GM21529 (cell line): Measurements from ENCODE around the gene PCDHA13.
"Not testable (repeated sequence)": the region's sequence is repeated elsewhere in the genome, so short reads cannot be mapped to it uniquely, and the experiment has no call there.

Experiments
- ATAC-seq: cut with Tn5 transposase; IDR thresholded peaks from one replicate; pipeline ENCODE4 v1.9.1; 2021; ENCODE audit not compliant: unreplicated experiment

The PCDHA13 gene, protein sequence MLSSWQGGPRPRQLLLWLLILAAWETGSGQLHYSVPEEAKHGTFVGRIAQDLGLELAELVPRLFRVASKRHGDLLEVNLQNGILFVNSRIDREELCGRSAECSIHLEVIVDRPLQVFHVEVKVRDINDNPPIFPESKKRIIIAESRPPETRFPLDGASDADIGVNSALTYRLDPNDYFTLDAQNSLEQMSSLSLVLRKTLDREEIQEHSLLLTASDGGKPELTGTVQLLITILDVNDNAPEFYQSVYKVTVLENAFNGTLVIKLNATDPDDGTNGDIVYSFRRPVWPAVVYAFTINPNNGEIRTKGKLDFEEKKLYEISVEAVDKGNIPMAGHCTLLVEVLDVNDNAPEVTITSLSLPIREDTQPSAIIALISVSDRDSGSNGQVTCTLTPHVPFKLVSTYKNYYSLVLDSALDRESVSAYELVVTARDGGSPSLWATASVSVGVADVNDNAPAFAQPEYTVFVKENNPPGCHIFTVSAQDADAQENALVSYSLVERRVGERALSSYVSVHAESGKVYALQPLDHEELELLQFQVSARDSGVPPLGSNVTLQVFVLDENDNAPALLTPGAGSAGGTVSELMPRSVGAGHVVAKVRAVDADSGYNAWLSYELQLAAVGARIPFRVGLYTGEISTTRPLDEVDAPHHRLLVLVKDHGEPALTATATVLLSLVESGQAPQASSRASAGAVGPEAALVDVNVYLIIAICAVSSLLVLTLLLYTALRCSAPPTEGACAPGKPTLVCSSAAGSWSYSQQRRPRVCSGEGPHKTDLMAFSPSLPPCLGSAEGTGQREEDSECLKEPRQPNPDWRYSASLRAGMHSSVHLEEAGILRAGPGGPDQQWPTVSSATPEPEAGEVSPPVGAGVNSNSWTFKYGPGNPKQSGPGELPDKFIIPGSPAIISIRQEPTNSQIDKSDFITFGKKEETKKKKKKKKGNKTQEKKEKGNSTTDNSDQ

DNA sequence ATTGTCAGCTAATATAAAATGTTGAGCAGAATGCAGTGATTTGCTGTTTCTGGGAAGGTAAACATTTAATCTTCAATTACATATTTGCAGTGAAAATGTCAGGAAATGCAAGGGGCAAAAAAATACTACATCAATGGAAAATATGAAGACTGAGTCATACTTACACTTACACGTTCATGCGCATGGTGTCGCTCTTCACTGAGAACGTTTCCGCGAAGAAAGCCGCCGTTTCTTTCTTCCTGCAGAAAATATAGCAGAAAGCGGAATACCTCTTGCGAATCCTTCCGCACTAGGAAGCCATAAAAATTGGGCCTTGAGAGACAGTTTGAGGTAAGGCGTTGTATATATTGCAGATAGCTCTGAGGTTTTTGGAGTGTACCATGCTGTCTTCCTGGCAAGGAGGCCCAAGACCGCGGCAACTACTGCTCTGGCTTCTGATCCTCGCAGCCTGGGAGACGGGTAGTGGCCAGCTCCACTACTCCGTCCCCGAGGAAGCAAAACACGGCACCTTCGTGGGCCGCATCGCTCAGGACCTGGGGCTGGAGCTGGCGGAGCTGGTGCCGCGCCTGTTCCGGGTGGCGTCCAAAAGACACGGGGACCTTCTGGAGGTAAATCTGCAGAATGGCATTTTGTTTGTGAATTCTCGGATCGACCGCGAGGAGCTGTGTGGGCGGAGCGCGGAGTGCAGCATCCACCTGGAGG is at the start of gene PCDHA13:
Gene PCDHA13, plus strand, starts transcription at position 236 of the 702 bp plus-strand sequence. Its CDS starts 145 bp downstream, at position 381.
- no peak for ATAC-seq

DNA sequence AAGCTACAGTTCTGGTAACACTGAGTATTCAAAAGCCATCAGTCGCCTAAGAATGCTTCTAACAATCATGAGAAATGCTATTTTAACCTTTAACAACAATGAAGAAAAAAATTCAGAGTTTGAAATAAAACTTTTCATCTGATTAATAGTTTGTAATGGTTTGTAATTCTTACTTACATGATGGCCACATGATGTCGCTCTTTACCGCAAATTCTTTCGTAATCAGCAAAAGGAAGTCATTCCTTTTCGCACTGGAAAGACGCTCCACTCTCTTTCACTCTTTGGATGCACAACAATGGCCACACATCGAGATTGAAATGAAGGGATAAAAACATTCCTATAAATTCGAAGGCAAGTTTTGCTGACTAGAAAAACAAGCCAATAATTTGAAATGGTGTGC is 47.9 kb upstream of the PCDHA13 start, which contains the start of gene PCDHA7:
Gene PCDHA7, plus strand, starts transcription at position 277 of the 400 bp plus-strand sequence. Its CDS starts 115 bp downstream, at position 392.
- ATAC-seq = no peak

DNA sequence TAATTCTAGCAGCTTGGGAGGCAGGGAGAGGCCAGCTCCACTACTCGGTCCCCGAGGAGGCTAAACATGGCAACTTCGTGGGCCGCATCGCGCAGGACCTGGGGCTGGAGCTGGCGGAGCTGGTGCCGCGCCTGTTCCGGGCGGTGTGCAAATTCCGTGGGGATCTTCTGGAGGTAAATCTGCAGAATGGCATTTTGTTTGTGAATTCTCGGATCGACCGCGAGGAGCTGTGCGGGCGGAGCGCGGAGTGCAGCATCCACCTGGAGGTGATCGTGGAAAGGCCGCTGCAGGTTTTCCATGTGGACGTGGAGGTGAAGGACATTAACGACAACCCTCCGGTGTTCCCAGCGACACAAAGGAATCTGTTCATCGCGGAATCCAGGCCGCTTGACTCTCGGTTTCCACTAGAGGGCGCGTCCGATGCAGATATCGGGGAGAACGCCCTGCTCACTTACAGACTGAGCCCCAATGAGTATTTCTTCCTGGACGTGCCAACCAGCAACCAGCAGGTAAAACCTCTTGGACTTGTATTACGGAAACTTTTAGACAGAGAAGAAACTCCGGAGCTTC is 47.4 kb upstream of the PCDHA13 start:
- not testable (repeated sequence) for ATAC-seq

DNA sequence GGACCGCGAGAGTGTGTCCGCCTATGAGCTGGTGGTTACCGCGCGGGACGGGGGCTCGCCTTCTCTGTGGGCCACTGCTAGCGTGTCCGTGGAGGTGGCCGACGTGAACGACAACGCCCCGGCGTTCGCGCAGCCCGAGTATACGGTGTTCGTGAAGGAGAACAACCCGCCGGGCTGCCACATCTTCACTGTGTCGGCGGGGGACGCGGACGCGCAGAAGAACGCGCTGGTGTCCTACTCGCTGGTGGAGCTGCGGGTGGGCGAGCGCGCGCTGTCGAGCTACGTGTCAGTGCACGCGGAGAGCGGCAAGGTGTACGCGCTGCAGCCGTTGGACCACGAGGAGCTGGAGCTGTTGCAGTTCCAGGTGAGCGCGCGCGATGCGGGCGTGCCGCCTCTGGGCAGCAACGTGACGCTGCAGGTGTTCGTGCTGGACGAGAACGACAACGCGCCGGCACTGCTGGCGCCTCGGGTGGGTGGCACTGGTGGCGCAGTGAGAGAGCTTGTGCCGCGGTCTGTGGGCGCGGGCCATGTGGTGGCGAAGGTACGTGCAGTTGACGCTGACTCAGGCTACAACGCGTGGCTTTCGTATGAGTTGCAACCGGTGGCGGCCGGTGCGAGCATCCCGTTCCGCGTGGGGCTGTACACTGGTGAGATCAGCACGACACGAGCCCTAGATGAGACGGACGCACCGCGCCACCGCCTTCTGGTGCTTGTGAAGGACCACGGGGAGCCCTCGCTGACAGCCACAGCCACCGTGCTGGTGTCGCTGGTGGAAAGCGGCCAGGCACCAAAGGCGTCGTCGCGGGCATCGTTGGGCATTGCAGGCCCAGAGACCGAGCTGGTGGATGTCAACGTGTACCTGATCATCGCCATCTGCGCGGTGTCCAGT is 46.1 kb upstream of the PCDHA13 start:
- no peak for ATAC-seq

DNA sequence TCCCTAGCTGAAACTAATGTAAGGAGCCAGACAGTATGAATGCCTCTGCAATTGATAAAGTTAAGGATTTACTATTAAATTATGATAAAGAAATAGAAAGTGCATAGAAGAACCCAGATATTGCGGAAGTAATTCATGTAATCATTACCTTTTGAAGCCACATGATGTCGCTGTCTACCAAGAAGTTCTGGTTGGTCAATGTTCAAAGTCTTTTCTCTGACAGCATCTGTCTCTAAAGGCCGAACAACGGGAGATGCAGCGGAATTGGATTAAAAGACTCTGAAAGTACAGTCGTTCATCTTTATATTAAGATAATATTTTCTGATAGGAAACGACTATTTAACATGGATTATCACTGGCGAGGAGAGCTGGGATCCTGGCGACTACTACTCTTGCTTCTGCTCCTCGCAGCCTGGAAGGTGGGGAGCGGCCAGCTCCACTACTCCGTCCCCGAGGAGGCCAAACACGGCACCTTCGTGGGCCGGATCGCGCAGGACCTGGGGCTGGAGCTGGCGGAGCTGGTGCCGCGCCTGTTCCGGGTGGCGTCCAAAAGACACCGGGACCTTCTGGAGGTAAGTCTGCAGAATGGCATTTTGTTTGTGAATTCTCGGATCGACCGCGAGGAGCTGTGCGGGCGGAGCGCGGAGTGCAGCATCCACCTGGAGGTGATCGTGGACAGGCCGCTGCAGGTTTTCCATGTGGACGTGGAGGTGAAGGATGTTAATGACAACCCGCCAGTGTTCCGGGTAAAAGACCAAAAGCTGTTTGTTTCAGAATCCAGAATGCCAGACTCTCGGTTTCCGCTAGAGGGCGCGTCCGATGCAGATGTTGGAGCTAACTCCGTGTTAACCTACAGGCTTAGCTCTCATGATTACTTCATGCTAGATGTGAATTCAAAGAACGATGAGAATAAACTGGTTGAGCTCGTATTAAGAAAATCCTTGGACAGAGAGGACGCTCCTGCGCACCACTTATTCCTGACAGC is 40.7 kb upstream of the PCDHA13 start, which contains the start of gene PCDHA8:
Gene PCDHA8, plus strand, starts transcription at position 210 of the 985 bp plus-strand sequence. Its CDS starts 135 bp downstream, at position 345.
- ATAC-seq = no peak

DNA sequence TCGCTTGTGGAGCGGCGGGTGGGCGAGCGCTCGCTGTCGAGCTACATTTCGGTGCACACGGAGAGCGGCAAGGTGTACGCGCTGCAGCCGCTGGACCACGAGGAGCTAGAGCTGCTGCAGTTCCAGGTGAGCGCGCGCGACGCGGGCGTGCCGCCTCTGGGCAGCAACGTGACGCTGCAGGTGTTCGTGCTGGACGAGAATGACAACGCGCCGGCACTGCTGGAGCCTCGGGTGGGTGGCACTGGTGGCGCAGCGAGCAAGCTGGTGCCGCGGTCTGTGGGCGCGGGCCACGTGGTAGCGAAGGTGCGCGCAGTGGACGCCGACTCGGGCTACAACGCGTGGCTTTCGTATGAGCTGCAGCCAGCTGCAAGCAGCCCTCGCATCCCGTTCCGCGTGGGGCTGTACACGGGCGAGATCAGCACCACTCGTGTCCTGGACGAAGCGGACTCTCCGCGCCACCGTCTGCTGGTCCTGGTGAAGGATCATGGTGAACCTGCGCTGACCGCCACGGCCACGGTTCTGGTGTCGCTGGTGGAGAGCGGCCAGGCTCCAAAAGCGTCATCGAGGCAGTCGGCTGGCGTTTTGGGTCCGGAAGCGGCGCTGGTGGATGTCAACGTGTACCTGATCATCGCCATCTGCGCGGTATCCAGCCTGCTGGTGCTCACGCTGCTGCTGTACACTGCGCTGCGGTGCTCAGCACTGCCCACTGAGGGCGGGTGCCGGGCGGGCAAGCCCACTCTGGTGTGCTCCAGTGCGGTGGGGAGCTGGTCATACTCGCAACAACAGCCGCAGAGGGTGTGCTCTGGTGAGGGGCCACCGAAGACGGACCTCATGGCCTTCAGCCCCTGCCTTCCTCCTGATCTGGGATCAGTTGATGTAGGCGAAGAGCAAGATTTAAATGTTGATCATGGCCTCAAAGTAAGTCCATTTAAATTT is 38.9 kb upstream of the PCDHA13 start:
- no peak for ATAC-seq

DNA sequence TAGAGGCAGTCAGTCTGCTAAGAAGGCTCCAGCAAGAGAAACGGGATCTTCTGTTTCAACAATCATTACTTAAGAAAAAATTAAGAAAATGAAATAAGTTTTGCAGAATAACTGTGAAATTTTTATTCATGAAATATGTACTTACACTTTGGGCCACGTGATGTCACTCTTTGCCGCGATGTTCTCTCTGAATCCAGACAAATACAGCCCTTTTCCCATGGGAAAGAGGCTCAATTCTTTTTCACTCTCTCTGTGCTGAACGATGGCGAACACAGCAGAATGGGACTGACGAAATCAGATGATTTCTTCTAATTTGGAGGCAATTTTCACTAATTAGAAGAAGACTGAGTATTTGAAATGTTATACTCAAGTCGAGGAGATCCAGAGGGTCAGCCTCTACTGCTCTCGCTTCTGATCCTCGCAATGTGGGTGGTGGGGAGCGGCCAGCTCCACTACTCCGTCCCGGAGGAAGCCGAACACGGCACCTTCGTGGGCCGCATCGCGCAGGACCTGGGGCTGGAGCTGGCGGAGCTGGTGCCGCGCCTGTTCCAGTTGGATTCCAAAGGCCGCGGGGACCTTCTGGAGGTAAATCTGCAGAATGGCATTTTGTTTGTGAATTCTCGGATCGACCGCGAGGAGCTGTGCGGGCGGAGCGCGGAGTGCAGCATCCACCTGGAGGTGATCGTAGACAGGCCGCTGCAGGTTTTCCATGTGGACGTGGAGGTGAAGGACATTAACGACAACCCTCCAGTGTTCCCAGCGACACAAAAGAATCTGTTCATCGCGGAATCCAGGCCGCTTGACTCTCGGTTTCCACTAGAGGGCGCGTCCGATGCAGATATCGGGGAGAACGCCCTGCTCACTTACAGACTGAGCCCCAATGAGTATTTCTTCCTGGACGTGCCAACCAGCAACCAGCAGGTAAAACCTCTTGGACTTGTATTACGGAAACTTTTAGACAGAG is 33.5 kb upstream of the PCDHA13 start, which contains the start of gene PCDHA9:
Gene PCDHA9, plus strand, starts transcription at position 244 of the 964 bp plus-strand sequence. Its CDS starts 114 bp downstream, at position 358.
- ATAC-seq = not testable (repeated sequence)

DNA sequence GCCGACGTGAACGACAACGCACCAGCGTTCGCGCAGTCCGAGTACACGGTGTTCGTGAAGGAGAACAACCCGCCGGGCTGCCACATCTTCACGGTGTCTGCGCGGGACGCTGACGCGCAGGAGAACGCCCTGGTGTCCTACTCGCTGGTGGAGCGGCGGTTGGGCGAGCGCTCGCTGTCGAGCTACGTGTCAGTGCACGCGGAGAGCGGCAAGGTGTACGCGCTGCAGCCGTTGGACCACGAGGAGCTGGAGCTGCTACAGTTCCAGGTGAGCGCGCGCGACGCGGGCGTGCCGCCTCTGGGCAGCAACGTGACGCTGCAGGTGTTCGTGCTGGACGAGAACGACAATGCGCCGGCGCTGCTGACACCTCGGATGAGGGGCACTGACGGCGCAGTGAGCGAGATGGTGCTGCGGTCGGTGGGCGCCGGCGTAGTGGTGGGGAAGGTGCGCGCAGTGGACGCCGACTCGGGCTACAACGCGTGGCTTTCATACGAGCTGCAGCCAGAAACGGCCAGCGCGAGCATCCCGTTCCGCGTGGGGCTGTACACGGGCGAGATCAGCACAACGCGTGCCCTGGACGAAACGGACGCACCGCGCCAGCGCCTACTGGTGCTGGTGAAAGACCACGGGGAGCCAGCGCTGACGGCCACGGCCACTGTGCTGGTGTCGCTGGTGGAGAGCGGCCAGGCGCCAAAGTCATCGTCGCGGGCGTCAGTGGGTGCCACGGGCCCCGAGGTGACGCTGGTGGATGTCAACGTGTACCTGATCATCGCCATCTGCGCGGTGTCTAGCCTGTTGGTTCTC is 31.9 kb upstream of the PCDHA13 start:
- ATAC-seq = not testable (repeated sequence)

DNA sequence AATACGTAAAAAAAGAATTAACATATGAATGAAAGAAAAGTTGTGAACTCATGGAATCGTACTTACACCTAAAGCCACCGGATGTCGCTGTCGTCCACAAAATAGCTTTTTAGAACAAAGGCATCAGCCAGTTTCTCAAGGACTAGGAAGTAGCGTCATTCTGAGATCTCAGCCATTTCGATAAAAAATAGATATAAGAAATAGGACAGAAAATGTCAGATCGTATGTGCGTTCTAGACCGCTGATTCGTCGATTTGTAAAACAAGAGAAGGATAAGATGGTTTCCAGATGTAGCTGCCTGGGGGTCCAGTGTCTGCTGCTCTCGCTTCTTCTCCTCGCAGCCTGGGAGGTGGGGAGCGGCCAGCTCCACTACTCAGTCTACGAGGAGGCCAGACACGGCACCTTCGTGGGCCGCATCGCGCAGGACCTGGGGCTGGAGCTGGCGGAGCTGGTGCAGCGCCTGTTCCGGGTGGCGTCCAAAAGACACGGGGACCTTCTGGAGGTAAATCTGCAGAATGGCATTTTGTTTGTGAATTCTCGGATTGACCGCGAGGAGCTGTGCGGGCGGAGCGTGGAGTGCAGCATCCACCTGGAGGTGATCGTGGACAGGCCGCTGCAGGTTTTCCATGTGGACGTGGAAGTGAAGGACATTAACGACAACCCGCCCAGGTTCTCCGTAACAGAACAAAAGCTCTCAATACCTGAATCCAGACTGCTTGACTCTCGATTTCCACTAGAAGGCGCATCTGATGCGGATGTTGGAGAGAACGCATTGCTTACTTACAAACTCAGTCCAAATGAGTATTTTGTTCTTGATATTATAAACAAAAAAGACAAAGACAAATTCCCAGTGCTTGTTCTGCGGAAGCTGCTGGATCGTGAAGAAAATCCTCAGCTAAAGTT is 25.9 kb upstream of the PCDHA13 start, which contains the start of gene PCDHA10:
Gene PCDHA10, plus strand, starts transcription at position 126 of the 903 bp plus-strand sequence. Its CDS starts 152 bp downstream, at position 278.
- no peak for ATAC-seq

DNA sequence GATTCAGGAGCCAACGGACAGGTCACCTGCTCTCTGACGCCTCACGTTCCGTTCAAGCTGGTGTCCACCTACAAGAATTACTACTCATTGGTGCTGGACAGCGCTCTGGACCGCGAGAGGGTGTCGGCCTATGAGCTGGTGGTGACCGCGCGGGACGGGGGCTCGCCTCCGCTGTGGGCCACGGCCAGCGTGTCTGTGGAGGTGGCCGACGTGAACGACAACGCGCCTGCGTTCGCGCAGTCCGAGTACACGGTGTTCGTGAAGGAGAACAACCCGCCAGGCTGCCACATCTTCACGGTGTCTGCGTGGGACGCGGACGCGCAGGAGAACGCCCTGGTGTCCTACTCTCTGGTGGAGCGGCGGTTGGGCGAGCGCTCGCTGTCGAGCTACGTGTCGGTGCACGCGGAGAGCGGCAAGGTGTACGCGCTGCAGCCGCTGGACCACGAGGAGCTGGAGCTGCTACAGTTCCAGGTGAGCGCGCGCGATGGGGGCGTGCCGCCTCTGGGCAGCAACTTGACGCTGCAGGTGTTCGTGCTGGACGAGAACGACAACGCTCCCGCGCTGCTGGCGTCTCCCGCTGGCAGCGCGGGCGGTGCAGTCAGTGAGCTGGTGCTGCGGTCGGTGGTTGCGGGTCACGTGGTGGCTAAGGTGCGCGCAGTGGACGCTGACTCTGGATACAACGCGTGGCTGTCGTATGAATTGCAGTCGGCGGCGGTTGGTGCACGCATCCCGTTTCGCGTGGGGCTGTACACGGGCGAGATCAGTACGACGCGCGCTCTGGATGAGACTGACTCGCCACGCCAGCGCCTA is 24.5 kb upstream of the PCDHA13 start:
- ATAC-seq = no peak

DNA sequence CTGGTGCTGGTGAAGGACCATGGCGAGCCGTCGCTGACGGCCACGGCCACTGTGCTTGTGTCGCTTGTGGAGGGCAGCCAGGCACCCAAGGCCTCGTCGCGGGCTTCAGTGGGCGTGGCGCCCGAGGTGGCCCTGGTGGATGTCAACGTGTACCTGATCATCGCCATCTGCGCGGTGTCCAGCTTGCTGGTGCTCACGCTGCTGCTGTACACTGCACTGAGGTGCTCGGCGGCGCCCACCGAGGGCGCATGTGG is 24.0 kb upstream of the PCDHA13 start:
- no peak for ATAC-seq

DNA sequence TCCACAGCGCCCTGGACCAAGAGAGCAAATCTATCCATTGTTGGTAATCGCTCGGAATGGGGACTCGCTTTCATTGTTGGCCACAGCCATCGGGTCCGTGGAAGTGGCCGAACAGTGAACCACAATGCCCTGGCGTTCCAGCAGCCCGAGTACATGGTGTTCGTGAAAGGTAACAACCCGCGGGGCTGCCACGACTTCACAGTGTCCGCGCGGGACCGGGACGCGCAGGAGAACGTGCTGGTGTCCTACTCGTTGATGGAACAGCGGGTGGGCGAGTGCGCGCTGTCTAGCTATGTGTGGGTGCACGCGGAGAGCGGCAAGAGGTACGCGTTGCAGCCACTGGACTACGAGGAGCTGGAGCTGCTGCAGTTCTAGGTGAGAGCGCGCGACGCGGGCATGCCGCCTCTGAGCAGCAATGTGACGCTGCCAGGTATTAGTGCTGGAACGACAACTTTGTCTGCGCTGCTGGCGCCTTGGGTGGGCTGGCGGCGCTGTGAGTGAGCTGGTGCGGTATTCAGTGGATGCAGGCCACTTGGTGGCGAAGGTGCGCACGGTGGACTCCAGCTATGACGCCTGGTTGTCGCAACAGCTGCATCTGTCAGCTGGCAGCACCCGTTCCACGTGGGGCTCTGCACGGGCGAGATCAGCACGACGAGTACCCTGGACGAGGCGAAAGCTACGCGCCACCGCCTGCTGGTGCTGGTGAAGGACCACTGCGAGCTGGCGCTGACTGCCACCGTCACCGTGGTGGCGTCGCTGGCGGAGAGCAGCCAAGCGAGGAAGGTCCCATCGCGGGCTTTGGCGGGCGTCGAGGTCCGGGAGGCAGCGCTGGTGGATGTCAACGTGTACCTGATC is 19.3 kb upstream of the PCDHA13 start:
- ATAC-seq = no peak
